GM12875 (cell line): ENCODE measurements around the gene TMEM26.

Source experiments
- H3K4me3 ChIP-seq: one replicate; pipeline ENCODE4 v1.5.1; 2011; ENCODE audit warnings: low read depth, low read length, control low read depth
- CTCF ChIP-seq: IDR thresholded peaks from 2 replicates; pipeline ENCODE4 v1.5.1; 2011; ENCODE audit warnings: low read depth, mild to moderate bottlenecking, control low read depth, inconsistent platforms, low read length, moderate library complexity, borderline replicate concordance; ENCODE audit not compliant: insufficient read depth

Gene TMEM26

GRCh38 chr10:61460835-61461234 lies 7.7 kb upstream of the TMEM26 start:
- no peak overlapping the region for H3K4me3 ChIP-seq
- TF ChIP-seq CTCF, result no peak

- no peak for TF ChIP-seq CTCF
- H3K4me3 ChIP-seq, result no peak overlapping the region
Observed at GRCh38 chr10:61458031-61458430, 4.8 kb upstream of the TMEM26 start.

GRCh38 chr10:61456095-61456789 lies 3.1 kb upstream of the TMEM26 start:
- TF ChIP-seq CTCF, result no peak
- no peak overlapping the region for H3K4me3 ChIP-seq

GRCh38 chr10:61455656-61456055 lies 2.5 kb upstream of the TMEM26 start:
- no peak for TF ChIP-seq CTCF
- no peak overlapping the region for H3K4me3 ChIP-seq

- no peak overlapping the region for H3K4me3 ChIP-seq
- no peak for TF ChIP-seq CTCF
Observed at GRCh38 chr10:61454541-61454940, 1.4 kb upstream of the TMEM26 start.

- TF ChIP-seq CTCF, result no peak
- H3K4me3 ChIP-seq, result no peak overlapping the region
Observed at GRCh38 chr10:61452151-61452651, 980 bp downstream of the TMEM26 start.

GRCh38 chr10:61451357-61451756 lies 1.8 kb downstream of the TMEM26 start:
- no peak overlapping the region for H3K4me3 ChIP-seq
- TF ChIP-seq CTCF, result no peak
